Bronchial epithelial cell (primary cell): Measurements from ENCODE around the gene VPS37B. TPM values are rescaled to one million over a fixed set of nuclear protein-coding genes. Genes with fewer than 3 reads are reported as not detected.

Experiments
- DNase-seq: peaks from one replicate; pipeline ENCODE4 v3.0.0-alpha.2; 2010; ENCODE audit warnings: low read depth
- FAIRE-seq: peaks from 2 replicates; lab custom pipeline; 2011; peaks lifted over from hg19 to GRCh38; lab: Jason Lieb, UNC
- H3K27me3 ChIP-seq: 2 replicates; pipeline ENCODE4 v1.5.1; 2011; ENCODE audit warnings: low read length; ENCODE audit not compliant: control insufficient read depth, insufficient read depth
- H3K36me3 ChIP-seq: 2 replicates; pipeline ENCODE4 v1.5.1; 2011; ENCODE audit warnings: low read length; ENCODE audit not compliant: control insufficient read depth, insufficient read depth
- H3K4me3 ChIP-seq: 2 replicates; pipeline ENCODE4 v1.5.1; 2011; ENCODE audit warnings: mild to moderate bottlenecking, low read depth, low read length, control low read depth
- CTCF ChIP-seq: IDR thresholded peaks from 2 replicates; pipeline ENCODE4 v1.5.1; 2011; ENCODE audit warnings: mild to moderate bottlenecking, moderate library complexity, low read length, control low read depth, inconsistent platforms; ENCODE audit not compliant: insufficient read depth, severe bottlenecking
- total RNA-seq: library from RNA; depleted of rRNA; stranded (reverse); fragments of >200 nt; gene quantifications from 2 replicates; pipeline ENCODE4 v1.2.1, GENCODE V29; 2014

The VPS37B gene
- total RNA-seq, 1 donor from 2014 or later: 25.0 TPM

DNA sequence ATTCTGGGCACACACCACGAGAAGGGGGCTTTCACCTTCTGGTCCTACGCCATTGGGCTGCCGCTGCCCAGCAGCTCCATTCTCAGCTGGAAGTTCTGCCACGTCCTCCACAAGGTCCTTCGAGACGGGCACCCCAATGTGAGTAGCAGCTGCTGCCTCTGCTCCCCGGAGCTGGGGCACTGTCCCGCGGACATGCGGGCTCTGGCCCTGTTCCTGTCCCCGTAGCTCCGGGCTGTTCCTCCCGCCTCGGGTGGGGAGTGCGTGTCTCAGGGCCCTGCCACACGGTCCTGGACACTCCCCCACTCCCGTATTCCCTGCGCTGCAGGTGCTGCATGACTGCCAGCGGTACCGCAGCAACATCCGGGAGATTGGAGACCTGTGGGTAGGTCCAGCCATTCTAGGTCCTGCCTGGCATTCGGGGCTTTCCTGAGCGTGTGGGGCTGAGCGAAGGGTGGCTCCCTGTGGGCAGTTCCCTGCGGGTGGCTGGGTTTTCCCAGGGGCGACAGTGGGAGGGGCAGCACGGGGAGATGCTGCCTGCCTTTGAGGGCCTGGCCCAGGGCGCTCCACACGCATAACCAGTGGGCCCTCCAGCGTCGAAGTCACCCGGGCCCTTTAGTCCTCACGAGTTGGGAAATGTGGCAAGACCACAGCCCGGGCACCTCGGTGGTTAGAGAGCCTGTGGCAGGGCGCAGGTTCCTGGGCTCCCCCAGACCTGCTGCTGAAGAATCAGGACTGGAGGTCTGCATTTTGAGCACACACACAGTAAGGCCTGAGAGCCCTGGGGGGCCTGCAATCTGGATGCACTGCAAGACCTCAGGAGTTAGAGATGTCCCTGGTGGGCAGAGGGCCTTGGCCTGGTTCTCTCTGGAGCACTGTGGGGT, 47.2 kb downstream of the VPS37B start:
- Histone ChIP-seq H3K36me3 (peaks cover 3% of the 10 kb centered on the region), H3K27me3 (no peaks in the 10 kb centered on the region), H3K4me3 (no peak overlapping the region)
- FAIRE-seq (no peak), DNase-seq (no peak)
- no peak for TF ChIP-seq CTCF

DNA sequence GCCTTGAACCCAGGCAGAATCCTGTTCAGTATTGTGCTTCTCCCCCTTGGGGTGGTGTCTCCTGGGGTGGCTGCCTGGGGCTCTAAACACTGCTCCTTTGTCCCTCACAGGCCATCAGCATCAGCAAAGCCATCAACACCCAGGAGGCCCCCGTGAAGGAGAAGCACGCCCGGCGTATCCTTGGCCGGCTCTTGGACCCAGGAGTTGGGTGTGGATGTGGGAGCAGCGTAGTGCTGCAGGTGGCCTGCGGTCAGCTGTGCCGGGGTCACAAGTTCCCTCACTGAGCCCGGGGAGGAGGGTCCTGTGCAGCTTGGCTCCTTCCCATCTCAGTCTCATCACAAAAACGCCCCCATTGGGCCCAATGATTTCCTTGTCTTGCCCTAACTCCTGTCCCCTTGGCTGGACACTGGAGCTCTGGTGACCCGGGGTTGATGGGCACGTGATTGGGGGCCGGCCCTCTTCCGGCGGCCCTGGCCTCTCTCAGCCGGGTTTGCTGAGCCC, 48.0 kb downstream of the VPS37B start:
- no peak for FAIRE-seq
- no peak for DNase-seq
- Histone ChIP-seq H3K4me3 (no peak overlapping the region), H3K36me3 (peaks cover 3% of the 10 kb centered on the region), H3K27me3 (no peaks in the 10 kb centered on the region)
- no peak for TF ChIP-seq CTCF

DNA sequence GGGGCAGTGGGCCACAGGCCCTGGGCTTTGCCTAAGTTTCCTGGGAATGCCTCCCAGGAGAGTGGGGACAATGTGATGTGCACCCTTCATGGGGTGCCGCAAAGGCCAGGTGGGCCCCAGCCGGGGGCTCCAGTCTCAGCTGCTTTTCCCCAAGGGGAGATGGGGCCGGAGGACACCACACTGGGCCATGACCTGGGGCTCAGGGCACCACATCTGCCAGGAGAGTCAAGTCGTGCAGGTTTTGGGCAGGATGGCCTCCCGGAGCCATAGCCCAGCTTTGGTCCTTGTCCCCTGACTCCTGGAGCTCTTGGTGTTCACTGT, 48.4 kb downstream of the VPS37B start:
- Histone ChIP-seq H3K36me3 (peaks cover 3% of the 10 kb centered on the region), H3K27me3 (no peaks in the 10 kb centered on the region), H3K4me3 (no peak overlapping the region)
- no peak for FAIRE-seq
- DNase-seq: no peak
- TF ChIP-seq CTCF: no peak

- DNase-seq (no peak), FAIRE-seq (no peak)
- no peak for TF ChIP-seq CTCF
- Histone ChIP-seq H3K36me3 (peaks cover 3% of the 10 kb centered on the region), H3K4me3 (no peak overlapping the region), H3K27me3 (no peaks in the 10 kb centered on the region)
These were observed 49.1 kb downstream of the VPS37B start for GRCh38 chr12:122846622-122847515.

DNA sequence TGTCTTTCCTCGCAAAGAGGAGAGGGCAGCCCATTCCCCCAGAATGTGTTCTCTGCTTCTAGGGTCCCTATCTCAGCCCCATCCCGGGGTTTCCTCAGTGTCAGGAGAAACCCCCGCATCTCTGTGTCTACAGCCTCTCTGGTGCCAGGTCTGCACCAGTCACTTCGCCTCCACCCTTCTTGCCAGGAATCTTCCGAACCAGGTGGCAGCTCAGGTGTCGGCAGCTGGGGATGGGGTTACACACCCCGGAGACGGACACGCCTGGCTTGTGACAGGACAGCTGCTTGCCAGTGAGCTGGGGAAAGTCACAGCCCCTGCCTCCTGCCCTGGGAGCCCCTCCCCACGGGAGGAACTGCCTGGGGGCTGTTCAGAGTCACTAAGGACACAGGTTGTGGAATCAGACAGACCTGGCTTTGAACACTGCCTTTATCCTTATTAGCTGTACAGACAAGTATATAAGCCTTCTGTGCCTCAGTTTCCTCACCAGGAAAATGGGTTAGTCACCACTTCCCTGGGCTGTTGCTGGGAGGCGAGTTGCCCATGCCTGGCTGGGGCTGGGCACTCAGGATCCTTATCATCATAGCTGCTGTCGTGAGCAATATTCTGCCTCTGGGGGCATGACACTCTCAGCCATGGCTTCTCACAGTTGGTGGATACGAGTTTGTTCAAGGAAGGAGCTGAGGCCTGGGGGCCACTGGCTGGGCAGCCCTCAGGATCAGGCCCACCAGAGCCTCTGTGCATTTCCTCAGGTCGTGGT, 49.9 kb downstream of the VPS37B start:
- no peak for TF ChIP-seq CTCF
- Histone ChIP-seq H3K4me3 (no peak overlapping the region), H3K27me3 (no peaks in the 10 kb centered on the region), H3K36me3 (peaks cover 3% of the 10 kb centered on the region)
- FAIRE-seq: no peak
- DNase-seq: no peak
